GM06990 (cell line): ENCODE measurements around the gene GPRC5A.

Experiments
- DNase-seq: peaks from one replicate; pipeline ENCODE4 v3.0.0-alpha.2; 2011; ENCODE audit not compliant: insufficient read length; ENCODE audit errors: extremely low read depth
- H3K27me3 ChIP-seq: replicated peaks from 2 replicates; pipeline ENCODE4 v1.6.0; 2011; ENCODE audit warnings: low read length; ENCODE audit not compliant: control insufficient read depth, insufficient read depth
- H3K36me3 ChIP-seq: 2 replicates; pipeline ENCODE4 v1.5.1; 2011; ENCODE audit warnings: low read length; ENCODE audit not compliant: control insufficient read depth, insufficient read depth
- H3K4me3 ChIP-seq: replicated peaks from 2 replicates; pipeline ENCODE4 v1.5.1; 2011; ENCODE audit warnings: low read depth, mild to moderate bottlenecking, control low read depth, low read length
- CTCF ChIP-seq: IDR thresholded peaks from 2 replicates; pipeline ENCODE4 v1.5.1; 2011; ENCODE audit warnings: low read length, control low read depth, mild to moderate bottlenecking, inconsistent platforms; ENCODE audit not compliant: insufficient read depth, poor library complexity, severe bottlenecking

Gene GPRC5A

DNA sequence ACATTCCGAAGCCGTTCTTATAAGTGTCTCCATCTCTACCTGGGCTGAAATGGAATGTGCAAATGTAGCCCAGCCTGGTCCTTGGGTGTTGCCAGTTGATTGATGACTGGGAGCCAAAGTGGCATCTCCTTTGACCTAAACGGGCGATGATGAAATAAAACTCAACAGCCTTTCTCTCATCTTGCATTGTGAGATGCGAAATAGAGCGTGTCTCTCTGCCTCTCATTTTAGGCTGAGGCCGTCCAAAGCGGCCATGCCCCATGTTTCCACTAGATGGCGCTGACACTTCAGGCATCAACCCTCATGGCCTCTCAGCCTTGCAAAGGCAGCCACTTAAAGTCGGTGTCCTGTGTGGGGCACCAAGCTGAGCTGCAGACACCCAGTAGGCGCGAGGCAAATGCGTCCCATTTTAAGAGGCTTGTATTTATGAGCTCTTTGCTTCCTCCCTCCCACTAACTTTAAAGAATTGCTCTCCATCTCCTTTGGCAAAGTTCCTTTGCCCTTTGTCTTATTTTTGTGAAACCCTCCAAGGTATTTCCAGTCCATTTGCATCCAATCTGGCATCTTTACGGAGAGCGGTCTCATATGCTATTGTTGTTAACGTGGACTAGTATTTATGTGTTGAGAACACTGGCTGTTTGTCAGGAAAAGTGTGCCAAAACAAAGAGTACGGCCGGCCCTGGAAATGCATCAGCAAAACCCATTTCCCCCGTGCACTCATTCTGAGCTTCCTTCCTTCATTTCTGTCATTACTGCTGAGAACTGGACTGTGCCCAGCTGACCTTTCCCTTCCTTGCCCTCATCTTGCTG lies 25.0 kb downstream of the GPRC5A start:
- Histone ChIP-seq H3K27me3 (peaks cover 2% of the 10 kb centered on the region), H3K36me3 (no peaks in the 10 kb centered on the region), H3K4me3 (no peak overlapping the region)
- TF ChIP-seq CTCF, result peak; percentile 89
- DNase-seq, result peak; percentile 44

GRCh38 chr12:12917517-12917916 lies 26.2 kb downstream of the GPRC5A start:
- TF ChIP-seq CTCF, result no peak
- DNase-seq, result no peak
- H3K36me3 ChIP-seq, result no peaks in the 10 kb centered on the region
- H3K27me3 ChIP-seq, result peaks cover 2% of the 10 kb centered on the region
- H3K4me3 ChIP-seq, result no peak overlapping the region

- no peak overlapping the region for H3K4me3 ChIP-seq
- TF ChIP-seq CTCF, result no peak
- no peak for DNase-seq
- H3K36me3 ChIP-seq, result no peaks in the 10 kb centered on the region
- peaks cover 2% of the 10 kb centered on the region for H3K27me3 ChIP-seq
Measured at GRCh38 chr12:12918781-12919389, 27.5 kb downstream of the GPRC5A start.

GRCh38 chr12:12919666-12920435 lies 28.5 kb downstream of the GPRC5A start:
- TF ChIP-seq CTCF, result no peak
- Histone ChIP-seq H3K36me3 (no peaks in the 10 kb centered on the region), H3K27me3 (peaks cover 2% of the 10 kb centered on the region), H3K4me3 (no peak overlapping the region)
- no peak for DNase-seq

DNA sequence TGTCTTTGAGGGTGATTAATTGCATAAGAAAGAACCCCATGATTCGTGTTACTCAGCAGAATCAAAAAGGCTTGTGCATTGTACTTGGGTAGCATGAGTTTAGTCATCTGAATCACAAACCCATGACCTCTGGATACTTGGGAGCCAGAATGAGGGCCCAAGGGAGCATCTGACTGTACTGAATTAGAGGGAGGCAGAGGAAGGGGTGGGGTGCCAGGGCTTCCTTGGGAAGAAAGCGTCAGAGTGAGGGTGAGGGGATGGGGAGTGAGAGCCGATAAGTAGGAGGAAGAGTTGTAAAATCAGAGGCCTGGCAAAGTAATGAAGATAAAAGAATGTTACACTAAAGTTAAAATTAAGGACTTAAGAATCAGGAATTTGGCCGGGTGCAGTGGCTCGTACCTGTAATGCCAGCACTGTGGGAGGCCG lies 30.8 kb downstream of the GPRC5A start:
- Histone ChIP-seq H3K4me3 (no peak overlapping the region), H3K36me3 (no peaks in the 10 kb centered on the region), H3K27me3 (peaks cover 2% of the 10 kb centered on the region)
- no peak for TF ChIP-seq CTCF
- DNase-seq, result no peak
